NCI-H146 (cell line): ENCODE data around the gene DLG2.

ENCODE experiments used
- DNase-seq: peaks from one replicate; lab custom pipeline; 2025; lab: John Stamatoyannopoulos, UW

DLG2 gene

DNA sequence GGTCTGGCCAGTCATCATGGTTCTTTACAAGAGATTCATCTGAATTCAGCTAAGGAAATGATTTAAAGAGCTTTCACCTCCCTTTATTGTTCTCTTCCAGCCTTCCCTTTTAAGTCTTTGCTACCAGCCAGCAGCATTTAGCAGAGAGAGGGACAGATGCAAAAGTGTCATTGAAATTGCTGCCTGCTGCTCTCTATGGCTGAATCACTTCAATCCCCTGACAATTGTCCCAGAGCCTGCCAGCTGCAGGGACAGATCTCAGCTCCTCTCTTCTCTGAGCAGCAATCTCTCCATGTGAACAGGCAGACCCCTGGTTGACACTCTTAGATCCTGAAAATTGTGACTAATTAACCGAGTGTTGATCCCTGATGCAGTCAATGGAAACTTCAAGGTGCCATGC lies 1524.0 kb downstream of the DLG2 start:
- DNase-seq: no peak

DNA sequence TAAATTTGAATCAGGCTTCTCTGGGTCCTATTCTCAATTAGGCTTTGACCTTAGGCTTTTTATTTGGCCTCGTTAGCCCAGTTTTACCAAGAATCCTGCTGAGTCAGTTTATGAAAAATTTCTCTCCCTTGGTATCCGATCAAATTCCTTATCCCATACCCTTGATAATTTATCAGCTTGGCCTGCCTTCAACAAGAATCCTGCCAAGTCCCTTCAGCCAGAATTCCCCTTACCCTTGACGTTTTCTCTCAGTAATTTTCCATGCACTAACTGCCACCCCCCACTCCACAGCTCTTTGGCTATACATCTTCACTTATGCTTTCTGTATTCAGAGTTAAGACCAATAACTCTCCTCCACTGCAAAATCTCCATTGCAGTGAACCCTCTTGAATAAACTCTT lies 1530.0 kb downstream of the DLG2 start:
- no peak for DNase-seq

DNA sequence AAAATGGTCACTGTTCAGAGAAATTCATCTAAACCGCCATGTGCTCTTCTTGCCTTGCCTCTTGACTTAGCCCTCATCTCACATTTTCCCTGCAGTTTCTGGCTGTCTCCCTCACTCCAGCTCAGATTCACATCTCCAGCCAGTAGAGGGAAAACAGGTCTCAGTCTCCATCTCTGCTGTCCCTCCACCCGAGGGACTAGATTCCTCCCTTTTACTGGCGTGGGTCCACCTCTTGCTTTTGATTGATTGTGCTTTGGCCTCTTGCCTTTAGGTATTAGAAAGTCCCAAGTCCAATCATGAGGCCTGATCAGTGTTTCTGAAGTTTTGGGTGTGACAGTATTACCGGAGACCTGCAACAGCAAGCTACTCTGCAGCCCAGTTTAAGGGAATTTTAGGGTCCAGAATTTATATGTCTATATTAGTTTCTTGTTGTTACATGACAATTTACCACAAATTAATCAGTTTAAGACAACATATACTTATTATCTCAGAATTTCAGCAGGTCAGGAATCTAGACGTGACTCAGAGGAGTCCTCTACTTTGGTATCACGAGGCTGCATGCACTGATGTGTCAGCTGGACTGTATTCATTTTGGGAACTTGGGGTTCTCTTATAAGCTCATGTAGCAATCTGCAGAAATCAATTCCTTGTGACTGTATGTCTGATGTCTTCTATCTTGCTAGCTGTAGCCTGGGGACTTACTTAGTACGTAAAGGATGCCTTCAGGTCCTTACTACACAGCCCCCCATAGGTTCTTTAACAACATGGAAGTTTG lies 1535.7 kb downstream of the DLG2 start:
- no peak for DNase-seq

DNA sequence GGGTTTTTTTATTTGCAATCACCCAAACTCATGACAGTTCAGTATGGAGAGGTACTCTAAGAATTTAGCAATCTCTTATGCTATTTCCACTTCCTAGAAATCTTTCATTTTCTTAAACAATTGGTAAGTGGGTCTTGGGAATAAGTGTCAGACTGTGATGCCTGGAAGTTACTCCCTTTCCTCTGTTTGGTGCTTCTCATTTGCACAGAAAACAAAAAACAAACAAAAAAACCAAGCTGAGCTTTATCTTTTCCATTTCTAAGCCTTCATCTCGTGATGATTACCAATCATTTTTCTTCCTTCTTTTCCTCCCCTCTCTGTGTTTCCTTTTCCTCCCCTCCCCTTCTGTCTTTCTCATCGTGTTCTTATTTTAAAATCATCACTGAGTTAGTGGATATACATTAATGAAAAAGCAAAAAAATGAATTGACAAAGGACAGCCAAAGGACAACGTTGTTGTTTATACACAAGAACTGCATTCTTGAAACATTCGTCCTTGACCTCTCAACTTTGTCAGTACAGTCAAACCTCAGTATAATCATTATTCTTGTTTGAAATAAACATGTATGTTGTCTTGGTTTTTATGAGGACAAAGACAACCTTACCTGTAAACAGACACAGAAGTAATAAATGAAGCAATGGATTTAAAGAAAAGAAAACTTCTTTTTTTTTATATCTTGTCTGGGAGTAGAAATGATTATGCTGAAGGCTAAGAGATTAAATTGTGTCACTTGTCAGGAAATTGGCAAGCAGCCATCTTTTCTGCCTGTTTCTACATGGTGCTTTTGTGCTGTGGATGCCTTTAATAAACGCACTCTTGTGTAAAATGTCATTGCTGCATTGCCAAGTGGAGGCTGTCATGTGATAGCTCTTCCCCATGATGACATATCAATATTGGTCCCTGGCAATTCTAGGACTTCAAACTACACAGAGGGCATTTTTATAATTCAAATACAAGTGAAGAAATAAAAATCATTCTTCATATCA lies 1537.8 kb downstream of the DLG2 start:
- DNase-seq: peak; percentile 4

DNA sequence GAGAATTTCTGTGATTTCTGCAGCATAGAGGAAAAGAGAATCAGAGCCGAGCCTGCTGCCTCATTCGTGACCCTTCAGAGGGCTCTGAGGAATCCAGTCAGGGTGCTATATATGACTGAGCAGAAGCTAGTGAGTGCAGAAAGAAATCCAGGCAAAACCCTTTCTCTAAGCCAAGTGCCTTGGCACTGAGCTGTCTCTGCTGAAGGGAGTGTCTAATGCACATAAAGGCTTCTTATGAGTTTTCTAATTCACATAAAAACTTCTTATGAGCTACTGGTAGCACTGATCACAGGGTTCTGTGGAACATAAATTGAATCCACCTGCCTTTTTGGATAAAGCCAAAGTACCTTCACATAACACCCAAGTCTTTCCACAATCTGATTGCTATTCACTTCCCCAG lies 1555.3 kb downstream of the DLG2 start:
- DNase-seq: no peak

DNA sequence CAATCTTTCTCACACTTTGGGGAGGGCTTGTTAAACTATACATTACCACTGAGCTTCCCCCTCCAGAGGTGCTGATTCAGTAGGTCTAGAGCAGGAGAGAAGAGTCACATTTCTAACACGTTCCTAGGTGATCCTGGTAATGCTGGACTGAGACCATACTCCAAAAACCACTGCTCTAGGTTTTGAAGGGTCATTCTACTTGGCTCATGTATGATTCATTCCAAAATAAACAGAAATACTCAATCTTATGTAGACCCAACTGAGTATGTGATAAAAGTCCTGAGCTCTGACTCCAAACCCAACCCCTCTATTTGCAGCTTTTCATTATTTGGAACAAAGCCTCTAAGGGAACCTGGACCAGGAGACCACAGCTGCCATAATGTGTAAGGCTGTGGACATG lies 1558.1 kb downstream of the DLG2 start:
- DNase-seq: no peak

DNA sequence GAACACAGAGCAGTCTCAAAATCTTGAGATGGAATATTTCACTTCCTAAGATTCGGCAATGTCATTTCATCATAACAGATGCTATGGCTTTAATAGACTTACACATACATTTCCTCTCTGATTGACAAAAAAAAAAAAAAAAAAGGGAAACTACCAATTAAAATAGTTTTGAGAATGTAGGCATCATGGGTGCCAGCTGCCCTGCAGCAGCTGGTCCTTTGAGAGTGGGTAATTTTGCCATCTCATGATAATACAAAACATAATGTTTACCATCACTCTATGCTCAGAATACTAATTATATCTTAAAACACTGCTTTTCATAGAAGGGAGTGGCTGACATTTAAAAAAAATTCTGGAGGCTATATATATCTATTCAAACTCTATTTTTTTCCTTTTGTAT lies 1565.4 kb downstream of the DLG2 start:
- DNase-seq: no peak

DNA sequence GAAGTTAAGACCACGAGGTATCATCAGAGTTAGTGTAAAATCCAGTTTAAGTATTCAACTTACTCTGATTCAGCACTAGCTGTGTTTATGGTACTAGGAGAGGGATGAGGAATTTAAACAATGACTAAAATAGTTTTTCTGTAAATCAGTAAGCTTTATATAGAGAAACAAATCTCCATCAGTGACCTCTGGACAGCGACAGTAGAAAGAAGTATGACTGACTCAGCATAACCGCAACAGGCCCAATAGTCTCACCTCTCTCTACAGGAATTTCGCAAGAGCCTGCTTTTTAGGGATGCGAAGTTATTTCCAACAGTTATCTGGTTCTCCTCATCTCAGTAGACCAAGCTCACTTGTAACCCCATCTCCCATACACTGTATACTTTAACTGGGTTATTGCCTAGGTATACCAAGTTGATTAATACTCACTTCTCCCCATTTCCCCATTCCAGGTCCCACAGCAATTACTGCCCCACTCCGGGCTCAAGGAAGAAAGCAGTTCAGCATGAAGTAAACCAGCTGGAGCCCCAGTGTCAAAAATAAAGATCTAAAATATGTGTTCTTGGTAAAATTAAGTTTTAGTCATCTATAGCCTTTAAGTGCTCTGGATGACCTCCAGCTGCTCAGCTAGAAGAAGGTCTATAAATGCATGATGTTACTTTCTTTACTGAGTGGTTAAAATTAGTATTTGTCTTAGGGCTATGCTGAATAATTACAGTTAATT lies 1570.3 kb downstream of the DLG2 start:
- no peak for DNase-seq

DNA sequence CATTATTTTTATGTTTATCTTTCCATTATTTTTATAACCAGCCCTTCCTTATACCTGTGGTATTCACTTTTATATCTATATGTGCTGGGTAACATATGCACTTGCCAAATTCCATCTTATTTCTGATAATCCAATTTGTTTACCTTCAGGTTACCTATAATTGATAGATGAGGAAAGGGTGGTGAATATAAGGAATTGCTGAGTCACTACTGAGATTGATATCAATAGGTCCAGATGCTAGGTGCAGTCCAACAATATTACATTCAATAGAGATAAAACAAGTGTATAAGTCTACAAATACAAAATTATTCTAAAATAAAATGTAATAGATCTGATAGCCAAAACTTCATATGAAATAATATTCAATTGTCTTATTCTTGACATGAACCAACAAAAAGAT lies 1582.0 kb downstream of the DLG2 start:
- DNase-seq: no peak

DNA sequence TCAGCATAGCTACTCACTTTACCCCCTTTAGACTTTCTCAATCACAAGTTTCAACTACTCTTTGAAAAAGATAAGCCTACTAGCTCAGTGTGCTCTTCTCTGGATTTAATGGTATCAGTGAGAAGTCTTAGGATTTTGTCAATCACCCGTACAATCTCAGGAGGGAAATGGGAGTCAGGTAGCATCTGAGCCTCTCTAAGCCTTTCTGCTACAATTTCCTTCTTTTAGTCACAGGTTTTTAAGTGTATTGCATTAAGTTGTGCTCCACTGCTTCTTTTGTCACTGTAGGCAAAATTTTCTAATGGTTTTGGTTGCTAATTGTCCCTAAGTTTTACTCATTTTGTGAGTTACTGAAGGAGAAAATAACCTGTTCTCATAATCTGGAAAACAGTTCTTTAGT lies 1582.4 kb downstream of the DLG2 start:
- DNase-seq: no peak

DNA sequence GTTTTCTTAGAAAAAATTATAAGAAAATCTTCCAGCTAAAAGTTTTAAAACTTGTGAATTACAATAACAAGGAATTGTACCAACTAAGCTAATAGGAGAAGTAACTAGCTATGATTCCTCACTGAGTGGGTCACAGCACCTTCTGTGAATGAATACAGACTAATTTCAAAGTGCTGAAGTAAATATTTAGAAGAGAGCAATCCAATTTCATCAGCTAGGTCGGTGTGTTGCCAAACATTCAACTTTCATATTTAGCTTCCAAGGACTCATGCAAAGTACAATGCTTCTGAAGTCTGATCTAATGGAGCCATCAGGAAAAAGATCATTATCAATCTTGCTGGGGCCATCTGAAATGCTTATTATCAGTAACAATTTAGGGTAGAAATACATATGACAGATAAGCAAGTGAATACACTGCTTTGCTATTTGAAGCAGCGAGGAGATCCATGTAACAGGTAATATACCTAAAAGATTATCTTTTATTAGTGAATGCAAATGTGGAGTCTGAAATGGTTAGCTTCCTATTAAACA lies 1590.4 kb downstream of the DLG2 start:
- DNase-seq: no peak

DNA sequence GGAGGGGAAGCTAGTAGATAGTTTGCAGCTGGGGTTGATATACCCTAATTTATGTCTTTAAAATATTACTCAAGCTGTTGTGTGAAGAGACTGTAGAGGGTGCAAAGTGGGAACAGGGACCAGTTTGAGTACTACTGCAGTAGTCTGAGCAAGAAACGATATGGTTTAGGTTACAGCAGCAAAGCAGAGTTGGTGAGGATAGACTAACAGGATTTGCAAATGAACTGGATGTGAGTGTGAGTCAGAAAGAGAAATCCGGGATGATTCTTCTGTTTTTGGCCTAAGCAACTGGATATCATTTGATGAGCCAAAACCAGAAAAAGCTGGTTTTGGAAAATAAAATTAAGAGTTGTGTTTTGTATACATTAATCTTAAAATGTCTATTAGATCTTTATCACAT lies 1591.5 kb downstream of the DLG2 start:
- DNase-seq: no peak

DNA sequence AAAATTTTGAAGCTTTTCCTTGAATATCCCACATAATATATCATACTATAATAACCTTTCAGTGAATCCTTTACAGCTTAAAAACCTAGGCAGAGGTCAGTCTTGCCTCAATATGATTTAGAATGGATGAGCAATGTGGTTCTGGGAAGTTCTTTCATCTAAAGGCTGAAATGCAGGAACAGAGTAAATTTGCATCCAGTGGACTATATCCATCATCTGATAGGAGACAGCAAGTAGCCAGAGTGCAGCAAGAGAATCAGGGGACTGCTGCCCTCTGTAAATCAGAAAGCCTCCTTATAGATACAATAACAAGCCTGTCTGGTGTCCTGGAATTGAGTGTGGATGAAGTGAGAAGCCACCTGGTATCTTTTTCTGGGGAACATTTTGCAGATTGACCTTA lies 1592.7 kb downstream of the DLG2 start:
- DNase-seq: no peak

DNA sequence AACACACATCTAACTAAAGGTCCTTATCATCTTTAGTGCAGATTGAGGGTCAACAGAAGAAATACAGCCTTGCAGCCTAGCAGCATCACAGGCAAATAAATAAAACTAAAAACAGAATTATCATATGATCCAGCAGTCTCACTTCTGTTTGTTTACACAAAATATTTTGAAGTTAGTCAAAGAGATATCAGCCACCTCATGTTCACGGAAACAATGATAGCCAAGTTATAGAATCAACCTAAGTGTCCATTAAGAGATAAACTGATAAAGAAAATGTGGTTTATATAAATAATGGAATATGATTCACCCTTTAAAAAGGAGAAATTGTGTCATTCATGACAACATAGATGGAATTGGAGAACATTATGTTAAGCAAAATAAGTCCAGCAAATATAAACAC lies 1602.9 kb downstream of the DLG2 start:
- no peak for DNase-seq

DNA sequence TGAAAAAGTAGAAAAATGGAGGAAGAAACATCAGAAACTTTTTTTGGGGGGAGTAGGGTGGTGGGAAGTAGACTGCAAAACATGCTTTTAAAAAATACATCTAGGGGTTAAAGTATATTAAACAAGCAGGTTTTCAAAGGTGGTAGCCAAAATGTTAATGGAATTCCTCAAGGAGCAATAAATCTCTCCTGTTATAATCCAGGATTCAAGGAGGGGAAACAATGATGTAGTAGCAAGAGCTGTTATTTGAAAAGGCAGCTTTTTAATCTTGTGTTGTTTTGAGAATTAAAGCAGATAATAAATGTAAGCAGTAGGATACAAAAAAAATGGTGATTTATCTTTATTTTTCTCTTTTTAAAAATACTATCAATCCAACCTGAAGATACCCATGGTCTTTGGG lies 1604.4 kb downstream of the DLG2 start:
- no peak for DNase-seq

DNA sequence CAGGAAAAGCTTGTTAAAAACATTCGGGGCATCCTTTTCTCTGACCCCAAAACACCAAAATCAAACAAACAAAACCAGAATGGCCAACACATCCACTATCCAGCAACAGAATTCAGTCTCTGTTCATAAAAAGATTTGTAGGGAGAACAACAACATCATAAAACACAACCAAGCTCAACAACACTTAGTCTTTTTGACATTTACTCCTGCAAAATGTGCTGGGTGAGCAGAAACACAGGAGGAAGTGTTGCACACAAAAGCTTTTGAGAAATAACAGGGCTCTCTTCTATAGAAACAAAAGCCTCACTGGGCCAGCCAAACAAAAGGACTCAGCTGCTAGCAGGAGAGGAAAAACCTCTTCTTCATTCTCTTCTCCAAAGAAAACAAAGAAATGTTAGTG lies 1604.9 kb downstream of the DLG2 start:
- no peak for DNase-seq

DNA sequence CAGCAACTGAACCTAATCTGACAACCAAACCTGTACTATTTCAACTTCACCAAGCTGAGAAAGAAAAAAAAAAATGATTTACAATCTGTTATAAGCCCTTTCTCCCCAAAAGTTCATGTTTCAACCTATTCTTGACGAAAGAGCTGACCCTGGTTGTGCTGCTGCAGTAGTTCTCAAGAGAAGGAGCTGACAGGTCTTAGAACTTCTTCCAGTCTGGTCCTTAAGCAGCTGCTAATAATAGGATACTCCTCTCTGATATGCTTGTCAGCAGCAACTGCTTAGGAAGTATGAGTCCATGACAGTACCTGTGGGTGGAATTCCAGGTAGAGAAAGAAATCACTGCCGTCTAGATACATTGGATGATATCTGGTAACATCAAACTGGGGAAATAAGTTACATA lies 1605.9 kb downstream of the DLG2 start:
- no peak for DNase-seq

DNA sequence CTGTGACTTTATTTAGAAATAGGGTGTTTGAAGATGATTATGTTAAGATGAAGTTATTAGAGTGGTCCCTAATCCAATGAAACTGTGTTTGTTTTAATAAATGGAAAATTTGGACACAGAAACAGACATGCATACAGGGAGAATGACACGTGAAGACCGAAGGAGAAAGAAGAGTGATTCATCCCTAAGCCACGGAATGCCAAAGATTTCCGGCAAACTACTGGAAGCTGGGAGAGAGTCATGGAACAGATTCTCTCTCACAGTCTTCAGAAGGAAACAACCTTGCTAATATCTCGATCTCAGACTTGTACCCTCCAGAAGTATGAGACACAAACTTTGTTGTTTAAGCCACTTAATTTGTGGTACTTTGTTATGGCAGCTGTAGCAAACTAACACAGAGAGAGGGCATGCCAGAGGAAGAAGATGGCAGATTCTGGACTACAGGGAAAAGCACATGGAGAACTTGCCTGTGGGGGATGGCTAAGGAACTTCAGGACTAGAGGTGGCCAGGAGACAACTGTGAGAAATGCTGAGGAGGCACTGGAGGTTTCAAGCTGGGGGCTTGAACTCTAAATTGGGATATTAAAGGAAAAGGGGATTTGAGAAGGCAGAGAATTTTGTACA lies 1607.5 kb downstream of the DLG2 start:
- no peak for DNase-seq

DNA sequence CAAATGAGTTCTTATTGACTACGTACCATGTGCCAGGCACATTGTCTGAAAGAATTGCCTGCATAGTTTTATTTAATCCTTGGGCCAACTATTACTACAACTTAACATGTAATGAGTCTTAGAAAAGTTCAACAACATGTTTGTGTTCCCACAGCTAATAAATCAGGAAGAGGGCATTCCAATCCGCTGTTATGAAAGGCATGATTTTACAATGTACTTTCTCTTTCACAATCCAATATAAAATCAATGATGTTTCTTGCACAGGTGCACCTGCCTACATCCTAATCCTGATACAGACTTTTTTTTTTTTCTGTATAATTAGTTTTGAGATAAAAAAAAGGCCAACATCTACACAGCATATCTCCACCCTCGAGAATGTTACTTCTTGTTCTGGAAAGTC lies 1612.6 kb downstream of the DLG2 start:
- no peak for DNase-seq

DNA sequence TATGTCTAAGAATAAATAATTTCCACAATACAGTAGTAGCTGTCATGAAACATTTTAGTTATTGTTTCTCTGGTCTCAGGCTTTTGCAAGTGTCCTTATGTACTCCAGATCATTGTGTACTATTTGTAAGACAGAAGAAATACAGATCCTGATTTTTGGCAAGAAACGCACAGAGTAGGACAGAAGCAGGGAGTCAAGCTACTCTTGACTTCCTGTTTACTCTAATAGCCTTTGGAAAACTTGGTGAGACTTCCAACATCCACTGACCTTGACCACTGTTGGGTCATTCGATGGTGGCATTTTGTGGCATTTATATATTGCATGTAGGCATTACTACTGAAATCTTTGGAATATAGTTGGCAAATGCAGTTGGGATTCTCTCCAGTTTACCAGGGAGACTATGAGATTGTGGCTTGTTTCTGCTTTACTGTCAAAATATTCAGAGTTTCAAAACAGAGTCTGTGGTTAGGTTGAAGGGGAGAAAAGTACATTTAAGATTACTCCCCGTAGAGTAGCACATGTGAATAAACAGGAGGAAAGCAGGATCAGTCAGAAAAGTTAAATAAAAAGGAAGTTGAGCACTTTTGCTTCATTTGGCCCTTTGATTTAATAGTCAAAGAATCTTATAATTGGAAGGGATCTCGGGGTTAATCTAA lies 1614.8 kb downstream of the DLG2 start:
- DNase-seq: no peak

DNA sequence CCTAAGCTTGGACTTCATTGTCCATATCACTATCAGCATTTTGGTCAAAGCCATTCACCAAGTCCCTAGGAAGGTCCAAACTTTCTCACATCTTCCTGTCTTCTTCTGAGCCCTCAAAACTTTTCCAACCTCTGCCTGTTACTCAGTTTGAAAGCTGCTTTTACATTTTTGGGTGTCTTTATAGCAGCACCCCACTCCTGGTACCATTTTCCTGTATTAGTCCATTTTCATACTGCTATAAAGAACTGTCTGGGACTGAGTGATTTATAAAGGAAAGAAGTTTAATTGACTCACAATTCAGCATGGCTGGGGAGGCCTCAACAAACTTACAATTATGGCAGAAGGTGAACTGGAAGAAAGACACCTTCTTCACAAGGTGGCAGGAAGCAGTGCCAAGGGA lies 1624.0 kb downstream of the DLG2 start:
- no peak for DNase-seq
